ENCODE results near the gene CAMTA1. TPM values are rescaled to one million over a fixed set of nuclear protein-coding genes. Genes with fewer than 3 reads are reported as not detected.

CAMTA1 gene
- total RNA-seq, 2 experiments from 2014 or later = 43.9 to 73.3 TPM

DNA sequence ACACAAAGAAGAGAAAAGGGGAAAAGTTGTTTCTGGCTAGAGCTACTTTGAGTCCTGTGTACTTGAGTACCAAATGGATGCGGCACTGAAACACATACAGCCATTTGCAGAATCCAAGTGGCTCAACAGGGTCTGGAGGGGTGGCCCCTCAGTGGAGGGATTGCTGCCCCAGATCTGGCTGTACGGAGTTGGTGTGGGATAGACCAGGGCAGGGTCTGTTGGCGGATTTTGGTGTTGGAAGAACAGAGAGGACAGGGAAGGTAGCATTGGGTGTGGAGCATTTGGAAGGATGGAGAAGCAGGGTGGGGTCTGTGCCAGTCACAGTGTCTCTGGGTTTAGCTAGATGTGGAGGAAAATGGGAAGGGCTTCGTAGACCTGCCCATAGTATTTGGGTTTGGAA is 220.5 kb downstream of the CAMTA1 start:
- no peak overlapping the region for H3K27ac ChIP-seq (ENCODE audit: low read depth, low read length, poor library complexity, severe bottlenecking)
- CTCF ChIA-PET (ENCODE audit: unreplicated experiment) = no interaction called here

GRCh38 chr1:7006996-7007871 is 222.0 kb downstream of the CAMTA1 start:
- ChIA-PET POLR2A (no interaction called here), CTCF (ENCODE audit: unreplicated experiment) (no interaction called here)
- Histone ChIP-seq H3K79me2 (ENCODE audit: insufficient read depth, low read depth, low read length) (no peaks in the 10 kb centered on the region), H3K4me2 (ENCODE audit: low read length) (no peak overlapping the region), H3K9me2 (ENCODE audit: insufficient read depth, low read length) (no peaks in the 10 kb centered on the region), H3K36me3 (ENCODE audit: insufficient read depth, low read length) (no peaks in the 10 kb centered on the region), H4K20me1 (ENCODE audit: insufficient read depth, low read length) (no peaks in the 10 kb centered on the region), H3K9me3 (ENCODE audit: low read length) (no peaks in the 10 kb centered on the region), H2AFZ (ENCODE audit: low read length) (no peak overlapping the region), H3K4me1 (ENCODE audit: insufficient read depth, low read length, poor library complexity, severe bottlenecking) (no peaks in the 10 kb centered on the region), H3K4me3 (ENCODE audit: low read depth, low read length, poor library complexity, severe bottlenecking) (no peak overlapping the region), H3K27ac (ENCODE audit: low read depth, low read length, poor library complexity, severe bottlenecking) (no peak overlapping the region)
- DNase-seq (ENCODE audit: low spot score) = no peak
- TF ChIP-seq CTCF (conservative IDR thresholded peaks at IDR 0.05; ENCODE audit: low read length) = no peak
- TF ChIP-seq EZH2phosphoT487 (IDR thresholded peaks at IDR 0.05; ENCODE audit: borderline replicate concordance, low read depth, low read length) = no peak
- no TSS peak for BruUV-seq (replicated peaks)
- intact Hi-C loops (cut with micrococcal nuclease; ENCODE audit: unreplicated experiment) = no loop called here

More for the DNA sequence above, 220.5 kb downstream of the CAMTA1 start:
- POLR2A ChIA-PET = no interaction called here
- intact Hi-C loops (cut with micrococcal nuclease; ENCODE audit: unreplicated experiment) = no loop called here
- no peaks in the 10 kb centered on the region for H3K4me1 ChIP-seq (ENCODE audit: insufficient read depth, low read length, poor library complexity, severe bottlenecking)
- H2AFZ ChIP-seq (ENCODE audit: low read length) = no peak overlapping the region
- no peaks in the 10 kb centered on the region for H4K20me1 ChIP-seq (ENCODE audit: insufficient read depth, low read length)
- no peaks in the 10 kb centered on the region for H3K36me3 ChIP-seq (ENCODE audit: insufficient read depth, low read length)
- TF ChIP-seq CTCF (conservative IDR thresholded peaks at IDR 0.05; ENCODE audit: low read length) = no peak
- TF ChIP-seq EZH2phosphoT487 (IDR thresholded peaks at IDR 0.05; ENCODE audit: borderline replicate concordance, low read depth, low read length) = no peak
- no peak for DNase-seq (ENCODE audit: low spot score)
- H3K9me3 ChIP-seq (ENCODE audit: low read length) = no peaks in the 10 kb centered on the region
- H3K4me3 ChIP-seq (ENCODE audit: low read depth, low read length, poor library complexity, severe bottlenecking) = no peak overlapping the region
- H3K4me2 ChIP-seq (ENCODE audit: low read length) = no peak overlapping the region
- H3K9me2 ChIP-seq (ENCODE audit: insufficient read depth, low read length) = no peaks in the 10 kb centered on the region
- H3K79me2 ChIP-seq (ENCODE audit: insufficient read depth, low read depth, low read length) = no peaks in the 10 kb centered on the region
- no TSS peak for BruUV-seq (replicated peaks)

DNA sequence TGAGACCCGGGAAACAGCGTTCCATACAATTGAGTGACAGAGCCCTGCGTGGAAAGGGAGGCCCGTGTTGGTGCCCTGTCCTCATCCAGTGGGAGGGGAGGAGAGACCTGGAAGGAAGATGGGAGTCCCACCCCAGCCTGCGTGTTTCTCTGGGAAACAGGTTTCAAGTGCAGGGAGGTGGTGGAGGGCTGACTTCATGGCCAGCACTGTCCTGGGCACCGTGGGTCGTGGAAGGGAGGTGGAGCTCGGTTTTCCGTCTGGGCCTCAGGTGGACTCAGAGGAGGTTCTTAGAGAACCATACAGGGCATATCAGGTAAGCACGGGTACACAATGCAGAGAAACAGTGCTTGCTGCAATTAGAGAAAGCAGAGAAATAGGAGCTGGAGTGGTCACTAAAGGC is 222.6 kb downstream of the CAMTA1 start:
- no peak overlapping the region for H3K27ac ChIP-seq (ENCODE audit: low read depth, low read length, poor library complexity, severe bottlenecking)
- ChIA-PET POLR2A (no interaction called here), CTCF (ENCODE audit: unreplicated experiment) (no interaction called here)
- H4K20me1 ChIP-seq (ENCODE audit: insufficient read depth, low read length) = no peaks in the 10 kb centered on the region
- H3K4me2 ChIP-seq (ENCODE audit: low read length) = no peak overlapping the region
- no peak overlapping the region for H3K4me3 ChIP-seq (ENCODE audit: low read depth, low read length, poor library complexity, severe bottlenecking)
- H3K4me1 ChIP-seq (ENCODE audit: insufficient read depth, low read length, poor library complexity, severe bottlenecking) = no peaks in the 10 kb centered on the region
- no peaks in the 10 kb centered on the region for H3K79me2 ChIP-seq (ENCODE audit: insufficient read depth, low read depth, low read length)
- no peak for DNase-seq (ENCODE audit: low spot score)
- no peaks in the 10 kb centered on the region for H3K9me3 ChIP-seq (ENCODE audit: low read length)
- H3K9me2 ChIP-seq (ENCODE audit: insufficient read depth, low read length) = no peaks in the 10 kb centered on the region
- no peak for TF ChIP-seq CTCF (conservative IDR thresholded peaks at IDR 0.05; ENCODE audit: low read length)
- TF ChIP-seq EZH2phosphoT487 (IDR thresholded peaks at IDR 0.05; ENCODE audit: borderline replicate concordance, low read depth, low read length) = no peak
- BruUV-seq (replicated peaks) = no TSS peak
- intact Hi-C loops (cut with micrococcal nuclease; ENCODE audit: unreplicated experiment) = no loop called here
- H2AFZ ChIP-seq (ENCODE audit: low read length) = no peak overlapping the region
- no peaks in the 10 kb centered on the region for H3K36me3 ChIP-seq (ENCODE audit: insufficient read depth, low read length)
